Kidney epithelial cell (primary cell): ENCODE results near the gene TRIM10. TPM values are rescaled to one million over a fixed set of nuclear protein-coding genes. Genes with fewer than 3 reads are reported as not detected.

Experiments
- DNase-seq: peaks from one replicate; pipeline ENCODE4 v3.0.0-alpha.2; 2010; ENCODE audit warnings: low read depth
- H3K27me3 ChIP-seq: 2 replicates; pipeline ENCODE4 v1.6.0; 2011; ENCODE audit warnings: low read length; ENCODE audit not compliant: control insufficient read depth, insufficient read depth
- H3K36me3 ChIP-seq: 2 replicates; pipeline ENCODE4 v1.5.1; 2011; ENCODE audit warnings: low read length; ENCODE audit not compliant: control insufficient read depth, insufficient read depth
- H3K4me3 ChIP-seq: 2 replicates; pipeline ENCODE4 v1.5.1; 2011; ENCODE audit warnings: low read depth, mild to moderate bottlenecking, control low read depth, low read length
- total RNA-seq: library from RNA; depleted of rRNA; stranded (reverse); fragments of >200 nt; gene quantifications from 2 replicates; pipeline ENCODE4 v1.2.3, GENCODE V29; 2015
- TF ChIP-seq, protein P1 (sequence below): IDR thresholded peaks from 2 replicates; pipeline ENCODE4 v1.5.1; 2011; ENCODE audit warnings: mild to moderate bottlenecking, moderate library complexity, low read length, control low read depth, inconsistent platforms; ENCODE audit not compliant: insufficient read depth, poor library complexity, severe bottlenecking

Gene TRIM10
- total RNA-seq, 1 donor from 2014 or later = not detected

DNA sequence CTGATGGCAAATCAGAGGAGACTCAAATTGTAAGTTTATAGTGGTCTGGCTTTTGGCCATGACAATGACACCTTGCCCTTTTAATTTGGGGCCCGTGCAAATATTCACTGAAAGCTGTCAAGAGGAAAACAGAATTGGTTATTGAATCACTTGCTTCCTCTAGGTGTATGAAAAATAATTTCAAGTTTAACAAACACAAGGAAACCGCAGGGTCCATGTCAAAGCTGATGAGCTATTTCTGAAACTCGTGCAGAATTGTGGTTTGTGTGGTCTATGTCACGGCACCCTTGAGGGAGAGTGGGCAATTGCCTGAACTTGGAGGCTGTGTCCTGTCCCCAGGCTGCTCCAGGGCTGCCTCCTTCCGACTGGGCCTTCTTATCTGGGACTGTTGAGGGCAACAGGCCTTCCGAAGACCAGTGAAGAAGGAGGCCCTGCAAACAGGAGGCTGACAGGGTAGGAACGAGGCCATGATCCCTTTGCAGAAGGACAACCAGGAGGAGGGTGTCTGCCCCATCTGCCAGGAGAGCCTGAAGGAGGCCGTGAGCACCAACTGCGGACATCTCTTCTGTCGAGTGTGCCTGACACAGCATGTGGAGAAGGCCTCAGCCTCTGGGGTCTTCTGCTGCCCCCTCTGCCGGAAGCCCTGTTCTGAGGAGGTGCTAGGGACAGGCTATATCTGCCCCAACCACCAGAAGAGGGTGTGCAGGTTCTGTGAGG is 24.3 kb downstream of the TRIM10 start:
- H3K4me3 ChIP-seq = no peak overlapping the region
- peaks cover 14% of the 10 kb centered on the region for H3K27me3 ChIP-seq
- DNase-seq = no peak
- TF ChIP-seq, protein P1, sequence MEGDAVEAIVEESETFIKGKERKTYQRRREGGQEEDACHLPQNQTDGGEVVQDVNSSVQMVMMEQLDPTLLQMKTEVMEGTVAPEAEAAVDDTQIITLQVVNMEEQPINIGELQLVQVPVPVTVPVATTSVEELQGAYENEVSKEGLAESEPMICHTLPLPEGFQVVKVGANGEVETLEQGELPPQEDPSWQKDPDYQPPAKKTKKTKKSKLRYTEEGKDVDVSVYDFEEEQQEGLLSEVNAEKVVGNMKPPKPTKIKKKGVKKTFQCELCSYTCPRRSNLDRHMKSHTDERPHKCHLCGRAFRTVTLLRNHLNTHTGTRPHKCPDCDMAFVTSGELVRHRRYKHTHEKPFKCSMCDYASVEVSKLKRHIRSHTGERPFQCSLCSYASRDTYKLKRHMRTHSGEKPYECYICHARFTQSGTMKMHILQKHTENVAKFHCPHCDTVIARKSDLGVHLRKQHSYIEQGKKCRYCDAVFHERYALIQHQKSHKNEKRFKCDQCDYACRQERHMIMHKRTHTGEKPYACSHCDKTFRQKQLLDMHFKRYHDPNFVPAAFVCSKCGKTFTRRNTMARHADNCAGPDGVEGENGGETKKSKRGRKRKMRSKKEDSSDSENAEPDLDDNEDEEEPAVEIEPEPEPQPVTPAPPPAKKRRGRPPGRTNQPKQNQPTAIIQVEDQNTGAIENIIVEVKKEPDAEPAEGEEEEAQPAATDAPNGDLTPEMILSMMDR = no peak
- no peaks in the 10 kb centered on the region for H3K36me3 ChIP-seq

DNA sequence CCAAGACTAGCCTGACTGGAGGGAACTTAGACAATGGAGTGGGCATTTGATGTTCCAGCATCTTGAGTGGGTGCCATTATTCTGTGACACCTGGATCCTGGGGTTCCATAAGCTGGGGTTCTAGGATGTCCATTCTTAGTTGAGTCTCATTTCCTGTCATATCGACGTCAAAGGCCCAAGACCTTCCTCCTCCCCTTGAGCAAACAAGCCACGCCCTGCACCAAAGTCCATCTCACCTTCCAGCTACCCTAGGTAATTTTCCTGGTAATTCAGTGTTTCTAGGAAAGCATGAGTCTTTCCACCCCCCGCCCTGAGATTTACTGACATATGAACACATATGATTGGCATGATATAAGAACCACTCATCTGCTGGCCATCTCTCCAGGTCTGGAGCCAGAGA is 25.3 kb downstream of the TRIM10 start, which contains the start of gene TRIM40:
TSS of gene TRIM40 (plus strand) at position 384 of the 400 bp plus-strand sequence. CDS start 897 bp downstream, outside the sequence.
- peaks cover 22% of the 10 kb centered on the region for H3K27me3 ChIP-seq
- TF ChIP-seq, protein P1 = no peak

DNA sequence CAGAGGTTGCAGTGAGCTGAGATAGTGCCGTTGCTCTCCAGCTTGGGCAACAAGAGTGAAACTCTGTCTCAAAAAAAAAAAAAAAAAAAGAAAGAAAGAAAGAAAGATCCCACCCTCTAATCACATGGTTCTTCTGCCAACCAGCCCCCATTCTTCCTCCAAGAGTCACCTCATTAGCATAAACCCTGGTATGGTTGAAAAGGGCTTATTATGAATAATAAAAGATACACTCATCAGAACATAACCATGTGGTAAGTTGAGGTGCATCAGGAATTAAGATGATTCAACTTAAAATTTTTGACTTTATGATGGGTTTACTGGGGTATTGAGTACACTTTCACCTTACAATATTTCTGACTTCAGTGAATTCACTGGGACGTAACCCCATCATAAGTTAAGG is 25.9 kb downstream of the TRIM10 start:
- peaks cover 28% of the 10 kb centered on the region for H3K27me3 ChIP-seq
- TF ChIP-seq, protein P1 = no peak

More for the DNA sequence above, 25.3 kb downstream of the TRIM10 start, which contains the start of gene TRIM40:
- Histone ChIP-seq H3K36me3 (no peaks in the 10 kb centered on the region), H3K4me3 (no peak within 1 kb of the TSS)
- no peak for DNase-seq

DNA sequence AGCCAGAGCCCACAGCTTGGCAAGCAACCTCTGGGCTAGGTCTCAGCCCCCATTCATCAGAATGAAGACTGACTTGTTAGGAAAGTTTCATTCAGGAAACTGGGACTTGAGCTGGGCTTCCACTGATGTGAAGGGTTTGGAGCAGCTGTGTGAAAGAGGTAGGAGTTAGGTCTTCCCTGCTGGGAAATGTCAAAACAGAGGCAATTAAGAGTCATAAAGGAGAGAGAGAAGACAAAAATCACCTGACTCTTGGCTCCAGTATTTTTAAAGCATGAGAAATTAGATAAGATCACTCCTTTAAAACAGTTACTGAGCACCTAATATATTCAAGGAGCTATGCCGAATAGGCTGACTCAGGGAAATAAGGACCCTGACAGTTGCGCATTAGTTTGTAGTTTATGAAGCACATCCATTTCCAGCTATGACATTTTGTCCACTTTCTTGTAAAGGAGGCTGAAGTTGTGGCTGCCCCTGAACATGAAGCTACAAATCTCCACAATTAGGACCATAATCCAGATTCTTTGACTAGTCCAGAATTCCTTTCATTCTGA is 29.0 kb downstream of the TRIM10 start:
- H3K36me3 ChIP-seq = no peaks in the 10 kb centered on the region
- H3K27me3 ChIP-seq = peaks cover 46% of the 10 kb centered on the region
- H3K4me3 ChIP-seq = no peak overlapping the region
- TF ChIP-seq, protein P1 = no peak
- DNase-seq = no peak

More for the DNA sequence above, 25.9 kb downstream of the TRIM10 start:
- Histone ChIP-seq H3K4me3 (no peak overlapping the region), H3K36me3 (no peaks in the 10 kb centered on the region)
- no peak for DNase-seq

DNA sequence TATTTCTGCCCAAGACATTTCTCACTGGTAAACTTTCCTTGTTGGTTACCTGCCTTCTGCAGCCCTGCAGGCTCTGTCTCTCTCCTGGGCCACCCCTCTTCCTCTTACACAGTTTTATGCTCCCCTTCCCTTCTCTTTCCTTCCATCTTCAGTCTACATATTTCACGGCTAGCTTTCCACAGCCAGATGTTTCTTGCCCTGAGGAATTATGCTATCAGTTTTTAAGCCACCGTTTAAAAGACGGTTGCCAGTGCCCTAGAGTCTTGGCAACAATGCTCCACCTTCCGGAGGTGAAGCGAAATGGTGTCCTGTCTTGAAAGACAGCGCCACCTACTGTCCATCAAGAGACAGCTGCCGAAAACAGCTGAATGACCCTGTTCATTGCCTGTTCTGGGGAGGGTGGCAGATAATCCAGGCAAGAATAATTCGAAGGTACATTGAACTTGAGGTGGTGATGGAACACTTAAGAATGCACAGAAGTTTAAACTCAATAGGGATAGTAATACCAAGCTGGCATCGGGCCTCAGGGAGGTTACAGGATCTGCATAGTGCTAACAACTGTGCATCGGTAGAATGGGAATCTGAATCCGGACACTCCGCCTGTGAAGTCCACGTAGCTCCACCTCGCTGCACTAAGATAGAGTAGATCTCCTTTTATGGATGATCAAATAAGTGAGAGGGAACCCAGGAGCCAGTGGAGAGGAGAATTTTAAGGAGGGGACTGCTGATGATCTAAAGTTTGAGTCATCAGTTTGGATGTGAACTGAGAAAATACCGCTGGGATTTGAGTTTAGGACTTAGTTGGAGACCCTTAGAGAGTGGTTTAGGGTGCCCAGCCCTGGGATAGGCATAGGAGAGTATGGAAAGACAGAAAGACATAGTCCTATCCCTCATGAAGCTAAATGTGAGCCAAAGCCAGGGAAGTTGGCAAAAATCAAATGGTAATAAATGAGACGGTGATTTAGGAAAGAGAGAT is 29.8 kb downstream of the TRIM10 start:
- TF ChIP-seq, protein P1 = peak; percentile 100
- no peak overlapping the region for H3K4me3 ChIP-seq
- H3K36me3 ChIP-seq = no peaks in the 10 kb centered on the region
- DNase-seq = peak; percentile 50
- peaks cover 46% of the 10 kb centered on the region for H3K27me3 ChIP-seq
